Uterus (tissue), 4 donors: ENCODE measurements around the gene THAP11. TPM values are rescaled to one million over a fixed set of nuclear protein-coding genes. Genes with fewer than 3 reads are reported as not detected.
A peak's percentile ranks its signal among the peaks of the same experiment; 100 is the strongest.

Source experiments
- DNase-seq, 2 donors: peaks; one replicate each; pipeline ENCODE4 v3.0.0-alpha.2; 2019 to 2020
- H3K27ac ChIP-seq, 2 donors: fragments of 200-600 bp; sonication (generic); 1 replicate in 1 of 2; 2 replicates in 1 of 2; pipeline ENCODE4 v1.5.1; 2016 to 2018
- H3K27me3 ChIP-seq, 2 donors: fragments of 200-600 bp; sonication (generic); one replicate each; pipeline ENCODE4 v1.5.1; 2018 to 2019; ENCODE audit warnings: control low read depth in 1 of 2
- H3K36me3 ChIP-seq, 2 donors: fragments of 200-600 bp; sonication (generic); one replicate each; pipeline ENCODE4 v1.5.1; 2019; ENCODE audit warnings: control low read depth in 1 of 2
- H3K4me1 ChIP-seq, 2 donors: fragments of 200-600 bp; sonication (generic); one replicate each; pipeline ENCODE4 v1.5.1; 2018 to 2019; ENCODE audit warnings: control low read depth in 1 of 2
- H3K4me3 ChIP-seq, 2 donors: fragments of 200-600 bp; sonication (generic); 1 replicate in 1 of 2; 2 replicates in 1 of 2; pipeline ENCODE4 v1.5.1; 2018 to 2019; ENCODE audit warnings: mild to moderate bottlenecking in 1 of 2
- H3K9me3 ChIP-seq, 2 donors: fragments of 200-600 bp; sonication (generic); one replicate each; pipeline ENCODE4 v1.5.1; 2019; ENCODE audit warnings: control low read depth in 1 of 2
- CTCF ChIP-seq, 4 experiments: fragments of 200-600 bp in 2 of 4; fragments of 450-650 bp in 2 of 4; sonication (generic) in 2 of 4; IDR thresholded peaks; one replicate each; pipeline ENCODE4 v1.5.1; 2016 to 2019; ENCODE audit warnings: antibody characterized with exemption in 4 of 4, mild to moderate bottlenecking in 2 of 4, moderate library complexity in 1 of 4
- POLR2A ChIP-seq, 2 donors: fragments of 450-650 bp; IDR thresholded peaks; one replicate each; pipeline ENCODE4 v1.6.1; 2016; ENCODE audit warnings: antibody characterized with exemption in 2 of 2, mild to moderate bottlenecking in 1 of 2, moderate library complexity in 1 of 2
- intact Hi-C: fragments of 100-400 bp; cut with DNase I; formaldehyde crosslinking; loops from one replicate; pipeline ENCODE4 v1.15.1; 2023; ENCODE audit warnings: low total_unique reads
- total RNA-seq, 4 donors: library from RNA; depleted of rRNA in 3 of 4; stranded (reverse); fragments of >200 nt in 3 of 4; gene quantifications; one replicate each; pipeline versions ENCODE4 v1.1.0 to v1.2.4, GENCODE V29; 2014 to 2023
- donor health status: DM: yes; HTN: yes; CAD: no.

The THAP11 gene
- total RNA-seq, 4 donors from 2014 or later, result 43.3 to 105 (median 57.6) TPM

- H3K4me3 ChIP-seq, result no peak overlapping the region
- H3K9me3 ChIP-seq, result no peaks in the 10 kb centered on the region
- no peaks in the 10 kb centered on the region for H3K27me3 ChIP-seq
- no peak for DNase-seq
- intact Hi-C loops, result no loop called here
- no peaks in the 10 kb centered on the region for H3K36me3 ChIP-seq
- H3K27ac ChIP-seq, result no peak overlapping the region
- TF ChIP-seq POLR2A (IDR thresholded peaks at IDR 0.05) (no peak), CTCF (IDR thresholded peaks at IDR 0.05) (no peak)
- H3K4me1 ChIP-seq, result peaks cover 0 to 10% of the 10 kb centered on the region in 2 donors
Observed at GRCh38 chr16:67869653-67870052, 27.5 kb downstream of the THAP11 start.

GRCh38 chr16:67871256-67871655 lies 29.1 kb downstream of the THAP11 start:
- Histone ChIP-seq H3K36me3 (no peaks in the 10 kb centered on the region), H3K27ac (no peak overlapping the region), H3K4me1 (peaks cover 3 to 11% of the 10 kb centered on the region in 2 donors), H3K9me3 (no peaks in the 10 kb centered on the region), H3K4me3 (no peak overlapping the region), H3K27me3 (no peaks in the 10 kb centered on the region)
- no peak for DNase-seq
- TF ChIP-seq POLR2A (IDR thresholded peaks at IDR 0.05) (no peak), CTCF (IDR thresholded peaks at IDR 0.05) (no peak)
- intact Hi-C loops, result no loop called here

GRCh38 chr16:67872131-67872630 lies 30.1 kb downstream of the THAP11 start:
- Histone ChIP-seq H3K27me3 (no peaks in the 10 kb centered on the region), H3K27ac (peak overlapping the region; percentile 76 to 77), H3K4me3 (peak overlapping the region in 1 of 2 donors; percentile 96), H3K36me3 (no peaks in the 10 kb centered on the region), H3K4me1 (peaks cover 3 to 11% of the 10 kb centered on the region in 2 donors), H3K9me3 (no peaks in the 10 kb centered on the region)
- TF ChIP-seq POLR2A (IDR thresholded peaks at IDR 0.05) (no peak), CTCF (IDR thresholded peaks at IDR 0.05) (no peak)
- intact Hi-C loops, result no loop called here
- DNase-seq, result no peak

GRCh38 chr16:67872631-67873434 lies 30.7 kb downstream of the THAP11 start, which contains the start of gene EDC4:
Gene EDC4, plus strand, starts transcription at chr16:67873052. Its CDS starts 210 bp downstream, at chr16:67873262.
- Histone ChIP-seq H3K4me3 (peak within 1 kb of the TSS; percentile 78 to 96), H3K27me3 (no peaks in the 10 kb centered on the region), H3K4me1 (peaks cover 3 to 11% of the 10 kb centered on the region in 2 donors), H3K27ac (peak within 1 kb of the TSS; percentile 76 to 77), H3K36me3 (no peaks in the 10 kb centered on the region), H3K9me3 (no peaks in the 10 kb centered on the region)
- TF ChIP-seq POLR2A (IDR thresholded peaks at IDR 0.05), result peak in 1 of 2 donors; percentile 73
- TF ChIP-seq CTCF (IDR thresholded peaks at IDR 0.05), result peak in 1 of 4 experiments; percentile 29
- intact Hi-C loops, result no loop called here
- DNase-seq, result peak; percentile 75 to 85
